Measurements from ENCODE around the gene SPRR1A.

SPRR1A gene

DNA sequence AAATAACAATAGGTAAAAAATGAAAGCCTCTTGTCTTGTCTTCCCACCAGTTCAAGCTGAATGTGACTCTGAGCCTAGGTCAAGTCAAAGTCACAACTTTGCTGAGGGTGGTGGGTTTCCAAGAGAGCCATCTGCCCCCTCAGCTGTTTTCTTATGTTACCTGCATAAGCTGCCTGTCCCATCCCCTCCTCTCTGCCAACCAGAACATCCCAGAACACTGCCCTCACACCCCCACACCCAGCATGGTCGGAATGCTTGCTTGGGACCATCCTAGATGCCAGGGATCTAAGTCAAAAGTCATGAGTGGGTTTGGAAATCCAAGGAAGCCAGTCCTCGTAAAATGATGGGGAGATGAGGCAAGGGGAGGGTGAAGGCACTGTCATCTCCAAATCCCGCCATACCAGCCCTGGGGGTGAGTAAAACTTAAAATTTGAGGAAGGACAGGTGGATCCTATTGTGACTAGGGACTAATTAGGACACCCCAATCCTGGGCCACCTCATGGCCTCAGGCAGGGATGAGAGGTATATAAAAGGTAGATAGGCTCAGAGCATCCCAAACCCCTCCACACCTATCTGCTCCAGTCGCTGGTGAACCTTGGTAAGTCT is 37.1 kb upstream of the SPRR1A start, which contains the start of gene SPRR5:
Gene SPRR5, plus strand, starts transcription at position 556 of the 606 bp plus-strand sequence. CDS start 1,349 bp downstream, outside the sequence.
- TF ChIP-seq TEAD4 (IDR thresholded peaks at IDR 0.05) (no peak), CEBPB (IDR thresholded peaks at IDR 0.05) (no peak), TCF12 (IDR thresholded peaks at IDR 0.05; ENCODE audit: low read depth) (no peak), FOXM1 (IDR thresholded peaks at IDR 0.05; ENCODE audit: borderline replicate concordance, low read depth) (no peak), NFIC (IDR thresholded peaks at IDR 0.05) (no peak), EGR1 (IDR thresholded peaks at IDR 0.05) (no peak), EP300 (IDR thresholded peaks at IDR 0.05; ENCODE audit: borderline replicate concordance) (no peak), CREB1 (IDR thresholded peaks at IDR 0.05; ENCODE audit: low read depth) (no peak), ZBTB7A (IDR thresholded peaks at IDR 0.05; ENCODE audit: low read depth) (no peak), RAD21 (IDR thresholded peaks at IDR 0.05; ENCODE audit: low read depth) (no peak), TAF1 (IDR thresholded peaks at IDR 0.05; ENCODE audit: low read depth) (no peak), YY1 (IDR thresholded peaks at IDR 0.05; ENCODE audit: low read depth) (no peak)
- TF ChIP-seq, protein P1, sequence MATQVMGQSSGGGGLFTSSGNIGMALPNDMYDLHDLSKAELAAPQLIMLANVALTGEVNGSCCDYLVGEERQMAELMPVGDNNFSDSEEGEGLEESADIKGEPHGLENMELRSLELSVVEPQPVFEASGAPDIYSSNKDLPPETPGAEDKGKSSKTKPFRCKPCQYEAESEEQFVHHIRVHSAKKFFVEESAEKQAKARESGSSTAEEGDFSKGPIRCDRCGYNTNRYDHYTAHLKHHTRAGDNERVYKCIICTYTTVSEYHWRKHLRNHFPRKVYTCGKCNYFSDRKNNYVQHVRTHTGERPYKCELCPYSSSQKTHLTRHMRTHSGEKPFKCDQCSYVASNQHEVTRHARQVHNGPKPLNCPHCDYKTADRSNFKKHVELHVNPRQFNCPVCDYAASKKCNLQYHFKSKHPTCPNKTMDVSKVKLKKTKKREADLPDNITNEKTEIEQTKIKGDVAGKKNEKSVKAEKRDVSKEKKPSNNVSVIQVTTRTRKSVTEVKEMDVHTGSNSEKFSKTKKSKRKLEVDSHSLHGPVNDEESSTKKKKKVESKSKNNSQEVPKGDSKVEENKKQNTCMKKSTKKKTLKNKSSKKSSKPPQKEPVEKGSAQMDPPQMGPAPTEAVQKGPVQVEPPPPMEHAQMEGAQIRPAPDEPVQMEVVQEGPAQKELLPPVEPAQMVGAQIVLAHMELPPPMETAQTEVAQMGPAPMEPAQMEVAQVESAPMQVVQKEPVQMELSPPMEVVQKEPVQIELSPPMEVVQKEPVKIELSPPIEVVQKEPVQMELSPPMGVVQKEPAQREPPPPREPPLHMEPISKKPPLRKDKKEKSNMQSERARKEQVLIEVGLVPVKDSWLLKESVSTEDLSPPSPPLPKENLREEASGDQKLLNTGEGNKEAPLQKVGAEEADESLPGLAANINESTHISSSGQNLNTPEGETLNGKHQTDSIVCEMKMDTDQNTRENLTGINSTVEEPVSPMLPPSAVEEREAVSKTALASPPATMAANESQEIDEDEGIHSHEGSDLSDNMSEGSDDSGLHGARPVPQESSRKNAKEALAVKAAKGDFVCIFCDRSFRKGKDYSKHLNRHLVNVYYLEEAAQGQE (IDR thresholded peaks at IDR 0.05; ENCODE audit: low read depth): no peak
- TF ChIP-seq, protein P2, sequence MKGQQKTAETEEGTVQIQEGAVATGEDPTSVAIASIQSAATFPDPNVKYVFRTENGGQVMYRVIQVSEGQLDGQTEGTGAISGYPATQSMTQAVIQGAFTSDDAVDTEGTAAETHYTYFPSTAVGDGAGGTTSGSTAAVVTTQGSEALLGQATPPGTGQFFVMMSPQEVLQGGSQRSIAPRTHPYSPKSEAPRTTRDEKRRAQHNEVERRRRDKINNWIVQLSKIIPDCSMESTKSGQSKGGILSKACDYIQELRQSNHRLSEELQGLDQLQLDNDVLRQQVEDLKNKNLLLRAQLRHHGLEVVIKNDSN (IDR thresholded peaks at IDR 0.05): no peak
- TF ChIP-seq, protein P3, sequence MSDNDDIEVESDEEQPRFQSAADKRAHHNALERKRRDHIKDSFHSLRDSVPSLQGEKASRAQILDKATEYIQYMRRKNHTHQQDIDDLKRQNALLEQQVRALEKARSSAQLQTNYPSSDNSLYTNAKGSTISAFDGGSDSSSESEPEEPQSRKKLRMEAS (IDR thresholded peaks at IDR 0.05): no peak

DNA sequence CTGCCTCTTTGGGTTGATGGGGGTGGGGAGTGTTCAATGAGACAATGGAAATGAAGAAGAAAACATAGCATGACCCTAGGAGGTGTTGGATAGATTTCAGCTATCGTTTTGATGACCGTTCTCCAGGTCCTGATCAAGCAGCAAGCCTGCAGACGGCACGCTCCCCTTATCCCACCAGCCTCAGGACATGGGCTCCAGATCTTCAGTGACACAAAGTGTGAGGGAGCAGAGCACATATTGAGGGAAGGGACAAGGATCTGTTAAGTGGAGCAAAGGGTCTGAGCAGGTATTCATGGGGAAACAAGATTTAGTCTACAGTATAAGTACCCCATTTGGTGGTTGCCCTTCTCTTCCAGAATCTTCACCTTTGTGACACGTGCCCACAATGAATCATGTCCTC is 32.2 kb upstream of the SPRR1A start:
- TF ChIP-seq YY1 (IDR thresholded peaks at IDR 0.05; ENCODE audit: low read depth): no peak
- no peak for TF ChIP-seq FOXM1 (IDR thresholded peaks at IDR 0.05; ENCODE audit: borderline replicate concordance, low read depth)
- TF ChIP-seq RAD21 (IDR thresholded peaks at IDR 0.05; ENCODE audit: low read depth): no peak
- no peak for TF ChIP-seq CREB1 (IDR thresholded peaks at IDR 0.05; ENCODE audit: low read depth)
- TF ChIP-seq ZBTB7A (IDR thresholded peaks at IDR 0.05; ENCODE audit: low read depth): no peak
- TF ChIP-seq NFIC (IDR thresholded peaks at IDR 0.05): no peak
- TF ChIP-seq, protein P2 (IDR thresholded peaks at IDR 0.05): no peak
- no peak for TF ChIP-seq TCF12 (IDR thresholded peaks at IDR 0.05; ENCODE audit: low read depth)
- no peak for TF ChIP-seq EP300 (IDR thresholded peaks at IDR 0.05; ENCODE audit: borderline replicate concordance)
- TF ChIP-seq, protein P3 (IDR thresholded peaks at IDR 0.05): no peak
- no peak for TF ChIP-seq TEAD4 (IDR thresholded peaks at IDR 0.05)

DNA sequence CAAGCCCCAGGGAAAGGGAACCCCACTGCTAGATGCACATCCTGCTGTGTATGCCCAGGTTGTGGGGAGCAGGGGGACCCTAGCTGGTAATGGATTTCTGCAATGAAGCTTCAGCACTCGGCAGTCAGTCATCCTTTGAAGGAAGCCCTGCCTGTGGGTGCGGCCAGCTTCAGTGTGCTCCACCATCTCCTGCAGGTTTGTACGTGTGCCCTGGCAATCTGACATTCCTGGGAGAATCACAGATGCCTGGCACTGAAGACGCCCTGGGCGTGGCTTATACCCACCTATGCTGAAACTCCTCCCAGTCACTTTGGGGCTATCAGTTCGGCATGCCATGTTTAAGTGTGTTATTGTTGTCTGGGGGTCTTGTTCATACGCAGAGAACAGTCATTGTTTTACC is 30.1 kb upstream of the SPRR1A start:
- no peak for TF ChIP-seq TEAD4 (IDR thresholded peaks at IDR 0.05)
- TF ChIP-seq, protein P3 (IDR thresholded peaks at IDR 0.05): no peak

DNA sequence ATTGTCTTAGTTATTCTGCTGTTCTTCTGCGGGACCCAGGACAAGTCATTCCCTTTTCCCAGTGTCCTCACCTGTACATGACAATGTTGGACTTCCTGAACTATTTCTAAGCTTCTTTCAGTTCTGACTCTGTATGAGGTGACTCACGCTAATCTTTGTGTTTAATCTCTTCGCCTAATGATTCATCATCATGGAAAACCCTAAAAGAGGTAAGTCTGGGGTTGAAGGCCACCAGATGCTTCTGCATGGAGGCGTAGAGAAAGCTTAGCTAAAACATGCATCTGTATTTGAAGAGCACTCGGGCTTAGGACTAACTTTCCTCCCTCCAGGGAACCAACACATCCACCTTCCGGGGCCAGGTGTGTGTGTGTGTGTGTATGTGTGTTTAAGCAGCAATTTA is 29.4 kb upstream of the SPRR1A start:
- TF ChIP-seq RAD21 (IDR thresholded peaks at IDR 0.05; ENCODE audit: low read depth): no peak
- TF ChIP-seq CEBPB (IDR thresholded peaks at IDR 0.05): no peak
- TF ChIP-seq, protein P3 (IDR thresholded peaks at IDR 0.05): no peak
- TF ChIP-seq EGR1 (IDR thresholded peaks at IDR 0.05): no peak

DNA sequence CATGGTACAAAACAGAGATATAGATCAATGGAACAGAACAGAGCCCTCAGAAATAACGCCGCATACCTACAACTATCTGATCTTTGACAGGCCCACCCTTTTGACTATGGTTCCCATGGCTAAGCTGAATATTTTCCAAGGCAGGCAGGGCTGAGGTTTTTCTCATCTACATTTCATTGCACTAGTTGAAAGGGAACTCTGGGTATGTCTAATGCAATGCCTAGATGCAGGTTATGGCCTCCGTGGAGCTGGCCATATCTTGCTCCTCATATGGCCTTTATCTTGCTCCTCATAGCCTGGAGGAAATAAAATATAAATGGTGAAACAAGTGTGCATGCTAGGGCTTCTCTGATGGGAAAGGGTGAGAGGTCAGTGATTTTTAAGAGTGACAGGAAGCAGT is 26.3 kb upstream of the SPRR1A start:
- no peak for TF ChIP-seq EGR1 (IDR thresholded peaks at IDR 0.05)
- TF ChIP-seq CREB1 (IDR thresholded peaks at IDR 0.05; ENCODE audit: low read depth): no peak
- no peak for TF ChIP-seq ZBTB7A (IDR thresholded peaks at IDR 0.05; ENCODE audit: low read depth)
- no peak for TF ChIP-seq RAD21 (IDR thresholded peaks at IDR 0.05; ENCODE audit: low read depth)
- TF ChIP-seq NFIC (IDR thresholded peaks at IDR 0.05): no peak
- no peak for TF ChIP-seq TAF1 (IDR thresholded peaks at IDR 0.05; ENCODE audit: low read depth)
- TF ChIP-seq, protein P3 (IDR thresholded peaks at IDR 0.05): no peak
- TF ChIP-seq, protein P2 (IDR thresholded peaks at IDR 0.05): no peak
- TF ChIP-seq TEAD4 (IDR thresholded peaks at IDR 0.05): no peak
- no peak for TF ChIP-seq YY1 (IDR thresholded peaks at IDR 0.05; ENCODE audit: low read depth)
- TF ChIP-seq TCF12 (IDR thresholded peaks at IDR 0.05; ENCODE audit: low read depth): no peak
- TF ChIP-seq CEBPB (IDR thresholded peaks at IDR 0.05): no peak
- no peak for TF ChIP-seq EP300 (IDR thresholded peaks at IDR 0.05; ENCODE audit: borderline replicate concordance)
- TF ChIP-seq, protein P1 (IDR thresholded peaks at IDR 0.05; ENCODE audit: low read depth): no peak
- no peak for TF ChIP-seq FOXM1 (IDR thresholded peaks at IDR 0.05; ENCODE audit: borderline replicate concordance, low read depth)
